GM23248 (cell line): ENCODE results near the gene EFCAB8.

ENCODE experiments used
- EZH2 ChIP-seq: fragments of 200-600 bp; sonication (generic); IDR thresholded peaks from 2 replicates; pipeline ENCODE4 v1.6.1; 2018; ENCODE audit warnings: antibody characterized with exemption, mild to moderate bottlenecking; ENCODE audit not compliant: insufficient read depth, poor library complexity, severe bottlenecking
- EZH2phosphoT487 ChIP-seq: fragments of 200-600 bp; sonication (generic); IDR thresholded peaks from 2 replicates; pipeline ENCODE4 v1.6.1; 2018; ENCODE audit warnings: antibody characterized with exemption, moderate library complexity, mild to moderate bottlenecking, low read depth; ENCODE audit not compliant: insufficient read depth

- no peak for TF ChIP-seq EZH2phosphoT487
- no peak for TF ChIP-seq EZH2
These were observed 44.0 kb downstream of the EFCAB8 start for GRCh38 chr20:32902456-32903420.
